ENCODE data around the gene PLSCR4.

PLSCR4 gene

GRCh38 chr3:146195030-146195429 is 55.9 kb downstream of the PLSCR4 start:
- no peak for DNase-seq (ENCODE audit: low read depth in 2 of 2)

GRCh38 chr3:146191051-146191450 is 59.9 kb downstream of the PLSCR4 start:
- no peak for DNase-seq (ENCODE audit: low read depth in 2 of 2)

- DNase-seq (ENCODE audit: low read depth in 2 of 2) = no peak
Measured at GRCh38 chr3:146189519-146190173, 61.3 kb downstream of the PLSCR4 start.

- no peak for DNase-seq (ENCODE audit: low read depth in 2 of 2)
Measured at GRCh38 chr3:146187334-146187950, 63.5 kb downstream of the PLSCR4 start.

- no peak for DNase-seq (ENCODE audit: low read depth in 2 of 2)
Measured at GRCh38 chr3:146184241-146185015, 66.5 kb downstream of the PLSCR4 start.

GRCh38 chr3:146181216-146181615 is 69.7 kb downstream of the PLSCR4 start:
- no peak for DNase-seq (ENCODE audit: low read depth in 2 of 2)

GRCh38 chr3:146180376-146180775 is 70.5 kb downstream of the PLSCR4 start:
- no peak for DNase-seq (ENCODE audit: low read depth in 2 of 2)

GRCh38 chr3:146178006-146178689 is 72.8 kb downstream of the PLSCR4 start:
- DNase-seq (ENCODE audit: low read depth in 2 of 2) = no peak

- no peak for DNase-seq (ENCODE audit: low read depth in 2 of 2)
Measured at GRCh38 chr3:146177519-146177918, 73.4 kb downstream of the PLSCR4 start.

- no peak for DNase-seq (ENCODE audit: low read depth in 2 of 2)
Measured at GRCh38 chr3:146177072-146177471, 73.8 kb downstream of the PLSCR4 start.

- DNase-seq (ENCODE audit: low read depth in 2 of 2) = no peak
Measured at GRCh38 chr3:146172586-146172985, 78.3 kb downstream of the PLSCR4 start.

- DNase-seq (ENCODE audit: low read depth in 2 of 2) = no peak
Measured at GRCh38 chr3:146170591-146170990, 80.3 kb downstream of the PLSCR4 start.

GRCh38 chr3:146169891-146170290 is 81.0 kb downstream of the PLSCR4 start:
- no peak for DNase-seq (ENCODE audit: low read depth in 2 of 2)

- DNase-seq (ENCODE audit: low read depth in 2 of 2) = no peak
Measured at GRCh38 chr3:146166826-146167225, 84.1 kb downstream of the PLSCR4 start.

GRCh38 chr3:146166415-146166821 is 84.5 kb downstream of the PLSCR4 start:
- no peak for DNase-seq (ENCODE audit: low read depth in 2 of 2)

GRCh38 chr3:146165877-146166276 is 85.0 kb downstream of the PLSCR4 start:
- DNase-seq (ENCODE audit: low read depth in 2 of 2) = no peak

- DNase-seq (ENCODE audit: low read depth in 2 of 2) = no peak
Measured at GRCh38 chr3:146164971-146165769, 85.7 kb downstream of the PLSCR4 start.

- DNase-seq (ENCODE audit: low read depth in 2 of 2) = no peak
Measured at GRCh38 chr3:146164506-146164905, 86.4 kb downstream of the PLSCR4 start.

GRCh38 chr3:146164071-146164470 is 86.8 kb downstream of the PLSCR4 start:
- no peak for DNase-seq (ENCODE audit: low read depth in 2 of 2)

GRCh38 chr3:146163584-146163983 is 87.3 kb downstream of the PLSCR4 start:
- no peak for DNase-seq (ENCODE audit: low read depth in 2 of 2)

- no peak for DNase-seq (ENCODE audit: low read depth in 2 of 2)
Measured at GRCh38 chr3:146162561-146162960, 88.3 kb downstream of the PLSCR4 start.

- no peak for DNase-seq (ENCODE audit: low read depth in 2 of 2)
Measured at GRCh38 chr3:146161663-146162002, 89.3 kb downstream of the PLSCR4 start.
